ENCODE results near the gene SPECC1L.
"Not testable (repeated sequence)": the region's sequence is repeated elsewhere in the genome, so short reads cannot be mapped to it uniquely, and the experiment has no call there.

SPECC1L gene

DNA sequence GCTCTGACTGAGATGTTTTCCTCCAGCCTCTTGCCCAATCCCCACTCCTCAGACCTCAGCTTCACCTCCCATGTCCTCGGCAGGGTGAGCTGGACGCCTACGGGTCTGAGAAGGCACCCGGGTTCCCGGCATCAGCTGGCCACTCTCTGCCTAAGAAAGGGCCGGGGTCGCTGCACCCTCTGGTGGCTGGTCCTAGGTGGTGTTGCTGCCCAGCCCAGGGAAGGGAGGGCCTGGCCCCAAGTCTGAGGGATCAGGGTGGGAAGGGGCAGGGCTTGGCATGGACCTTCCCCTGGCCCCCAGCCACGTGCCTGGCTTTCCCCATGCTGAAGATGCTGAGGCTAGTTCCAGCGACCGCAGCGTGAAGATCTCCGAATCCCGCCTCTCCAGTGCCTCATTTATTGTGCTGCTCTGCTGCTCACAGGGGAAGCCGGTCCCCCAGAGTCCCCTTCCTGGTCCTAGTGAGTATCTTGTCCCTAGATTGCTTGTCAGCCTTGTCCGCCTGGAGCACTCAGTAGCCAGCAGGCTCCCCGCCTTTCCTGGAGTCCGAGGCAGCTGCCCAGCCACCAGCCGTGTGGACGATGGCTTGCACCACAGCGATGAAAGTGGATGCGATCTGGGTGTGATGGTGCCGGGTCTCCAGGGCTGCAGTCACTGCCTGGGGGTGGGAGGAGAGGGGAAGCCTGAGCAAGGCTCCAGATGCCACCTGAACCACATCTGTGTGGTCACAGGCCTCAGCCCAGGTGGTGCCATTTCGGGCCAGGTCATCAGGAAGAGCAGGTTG, 22.9 kb upstream of the SPECC1L start:
- peak; percentile 93 for DNase-seq (ENCODE audit: low read depth)

DNA sequence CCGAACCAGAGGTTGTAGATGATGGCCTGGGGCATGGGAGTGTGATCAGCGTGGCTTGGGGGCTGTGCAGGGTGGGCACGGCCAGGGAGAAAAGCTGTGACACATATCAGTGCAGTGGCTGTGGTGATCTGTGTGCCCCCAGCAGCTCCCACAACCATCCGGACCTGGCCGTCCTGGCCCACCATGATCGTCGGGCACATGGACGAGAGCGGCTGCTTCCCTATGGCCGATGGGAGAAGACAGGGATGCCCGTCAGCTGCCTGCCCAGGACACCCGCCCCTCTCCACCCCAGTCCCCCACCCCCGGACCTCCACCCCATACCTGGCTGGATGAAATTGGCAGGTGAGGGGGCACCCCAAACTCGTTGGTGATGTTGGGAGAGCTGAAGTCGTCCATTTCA, 22.0 kb upstream of the SPECC1L start:
- not testable (repeated sequence) for DNase-seq (ENCODE audit: low read depth)

DNA sequence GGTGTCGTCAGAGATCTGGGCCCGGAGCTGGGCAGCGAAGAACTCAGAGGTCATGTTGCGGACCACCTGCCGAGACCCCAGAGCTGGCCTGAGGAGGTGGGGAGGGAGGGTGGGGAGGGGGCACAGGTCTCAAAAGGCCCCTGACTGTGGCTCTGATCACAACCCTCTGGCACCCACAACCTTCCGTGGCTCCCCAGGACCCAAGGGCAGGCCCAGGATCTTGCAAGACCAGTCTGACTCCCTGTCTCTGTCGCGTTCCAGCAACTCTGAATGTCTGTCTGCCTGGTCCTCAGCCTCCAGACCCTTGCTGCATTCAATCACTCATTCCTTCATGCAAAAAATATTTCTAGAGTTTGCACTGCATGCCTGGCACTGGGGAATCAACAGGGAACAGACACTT, 21.2 kb upstream of the SPECC1L start:
- not testable (repeated sequence) for DNase-seq (ENCODE audit: low read depth)

DNA sequence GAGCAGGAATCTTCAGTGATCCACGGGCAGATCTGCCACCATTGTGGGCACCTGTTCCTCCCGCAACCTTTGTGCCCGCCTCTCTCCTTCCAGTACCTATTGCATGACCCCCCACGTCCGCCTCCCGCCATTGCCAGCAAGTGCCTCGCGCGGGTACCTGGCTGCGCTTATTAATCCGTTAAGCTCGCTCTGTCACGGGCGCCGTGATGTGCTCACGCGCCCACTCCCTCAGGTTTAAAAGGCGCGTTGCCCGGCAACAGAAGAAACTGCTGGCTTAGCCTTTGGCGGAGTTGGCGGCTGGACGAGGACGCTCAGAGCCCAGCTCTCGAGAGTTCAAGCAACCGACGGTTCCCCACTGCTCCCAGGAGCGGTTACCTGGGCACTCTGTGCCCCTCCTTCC, 19.3 kb upstream of the SPECC1L start:
- DNase-seq (ENCODE audit: low read depth) = not testable (repeated sequence)

DNA sequence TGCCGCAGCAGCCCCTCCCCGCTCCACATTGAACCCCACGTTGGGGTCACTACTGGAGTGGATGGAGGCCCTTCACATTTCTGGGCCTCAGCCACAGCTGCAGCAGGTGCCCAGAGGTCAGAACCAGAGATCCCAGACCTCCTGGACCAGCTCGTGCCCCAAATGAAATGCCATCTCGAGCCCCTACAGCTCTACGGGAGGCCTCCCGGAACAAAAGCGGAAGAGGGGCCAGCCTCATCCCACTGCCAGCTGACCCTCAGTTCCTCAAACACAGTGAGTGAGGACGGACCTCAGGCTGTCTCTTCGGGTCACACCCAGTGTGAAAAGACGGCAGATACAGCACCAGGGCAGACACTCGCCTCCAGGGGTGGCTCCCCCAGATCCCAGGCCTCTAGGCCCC, 17.5 kb upstream of the SPECC1L start:
- not testable (repeated sequence) for DNase-seq (ENCODE audit: low read depth)

DNA sequence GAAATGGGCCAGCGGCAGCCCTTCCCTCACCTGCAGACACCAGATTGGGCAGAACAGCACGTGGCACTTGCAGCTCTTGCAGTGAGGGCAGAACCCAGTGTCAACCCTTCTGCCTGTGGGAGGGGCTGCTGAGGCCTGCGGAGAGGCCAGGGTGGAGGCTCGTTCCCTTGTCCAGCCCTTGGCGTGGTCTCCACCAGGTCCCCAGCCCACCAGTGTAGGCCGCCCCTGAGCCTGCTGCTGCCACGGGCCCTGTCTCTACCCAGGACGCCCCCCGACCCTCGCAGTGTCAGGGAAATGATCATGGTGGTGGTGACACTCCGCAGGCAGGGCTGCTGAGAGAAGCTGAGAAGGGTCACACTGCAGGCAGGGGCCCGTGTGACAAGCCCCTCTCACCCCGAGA, 14.5 kb upstream of the SPECC1L start:
- not testable (repeated sequence) for DNase-seq (ENCODE audit: low read depth)

DNA sequence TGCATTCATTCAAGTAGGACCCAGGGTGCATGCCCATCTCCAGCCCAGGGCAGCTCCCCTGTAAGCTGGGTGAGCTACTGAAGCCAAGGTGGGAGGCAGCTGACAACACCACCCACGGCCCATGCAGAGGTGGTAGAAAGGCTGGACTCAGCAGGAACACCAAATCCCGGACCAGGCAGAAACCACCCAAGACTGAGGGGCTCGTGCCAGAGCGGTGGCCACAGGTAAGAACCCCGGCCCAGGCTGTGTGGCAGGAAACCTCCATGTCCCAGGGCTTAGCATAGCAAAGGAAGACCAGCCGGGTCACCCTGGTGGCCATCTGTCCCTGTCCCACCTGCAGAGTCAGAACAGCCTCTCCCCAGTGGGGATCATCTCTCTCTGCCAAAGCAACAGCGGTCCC, 13.9 kb upstream of the SPECC1L start:
- DNase-seq (ENCODE audit: low read depth) = not testable (repeated sequence)

DNA sequence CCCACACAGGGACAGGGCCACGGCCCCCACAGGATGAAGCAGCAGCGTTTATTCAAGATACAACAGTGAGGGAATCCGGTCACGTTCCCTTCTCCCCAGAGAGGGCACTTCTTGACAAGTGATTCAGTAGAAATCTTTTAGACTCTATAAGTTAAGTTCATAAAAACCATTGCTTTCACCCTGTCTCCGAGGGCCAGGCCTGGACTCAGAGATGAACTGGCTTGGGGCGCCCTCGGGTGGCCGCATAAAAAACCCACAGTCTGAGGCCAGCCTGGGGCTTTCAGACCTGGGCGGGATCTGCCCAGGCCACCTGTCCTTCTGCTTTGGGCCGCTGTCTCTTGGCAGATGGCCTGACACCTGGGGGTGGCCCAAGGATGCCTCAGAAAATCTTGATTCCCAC, 11.2 kb upstream of the SPECC1L start:
- peak; percentile 87 for DNase-seq (ENCODE audit: low read depth)

DNA sequence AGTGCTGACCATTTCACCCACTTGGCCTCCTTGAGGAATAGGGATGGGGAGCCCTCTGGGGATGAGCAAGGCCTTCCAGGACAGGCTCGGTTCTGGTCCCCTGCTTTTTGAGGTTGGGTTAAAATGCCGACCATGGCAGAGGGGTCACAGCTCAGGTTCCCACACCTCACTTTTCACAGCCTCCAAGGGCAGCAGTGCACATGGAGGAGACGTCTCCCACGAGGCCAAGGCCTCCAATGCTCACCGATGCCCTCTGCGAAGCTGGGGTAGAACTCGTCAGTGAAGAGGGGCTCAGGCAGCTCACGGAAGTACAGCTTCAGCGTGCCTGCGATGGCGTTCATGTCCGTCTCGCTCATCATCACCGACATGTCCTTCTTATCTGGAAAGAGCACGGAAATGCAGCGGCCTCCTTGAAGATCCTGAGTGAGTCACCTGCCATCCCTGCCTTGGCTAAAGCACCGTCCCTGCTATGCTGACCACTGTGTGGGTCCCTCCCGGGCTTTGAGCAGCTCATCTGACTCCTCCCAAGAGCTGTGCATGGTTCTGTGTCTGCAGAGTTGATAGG, 8.4 kb upstream of the SPECC1L start:
- not testable (repeated sequence) for DNase-seq (ENCODE audit: low read depth)

DNA sequence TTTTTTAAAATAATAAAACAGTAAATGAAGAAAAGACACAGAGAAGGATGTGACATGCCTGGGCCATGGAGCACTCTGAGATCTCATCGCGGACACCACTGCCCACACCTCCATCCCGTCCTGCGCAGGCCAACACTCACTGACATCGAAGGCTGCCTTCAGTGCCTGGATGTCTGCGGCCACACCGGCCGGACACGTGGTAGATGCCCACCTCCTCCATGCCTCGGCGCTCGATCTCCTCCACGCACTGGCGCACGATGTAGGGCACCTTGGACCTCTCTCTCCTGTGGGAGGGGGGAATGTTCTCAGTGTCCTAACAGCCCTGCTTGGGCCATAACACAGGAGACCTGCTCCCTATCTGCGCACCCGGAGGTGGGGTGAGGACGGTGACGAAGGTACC, 7.2 kb upstream of the SPECC1L start:
- not testable (repeated sequence) for DNase-seq (ENCODE audit: low read depth)

DNA sequence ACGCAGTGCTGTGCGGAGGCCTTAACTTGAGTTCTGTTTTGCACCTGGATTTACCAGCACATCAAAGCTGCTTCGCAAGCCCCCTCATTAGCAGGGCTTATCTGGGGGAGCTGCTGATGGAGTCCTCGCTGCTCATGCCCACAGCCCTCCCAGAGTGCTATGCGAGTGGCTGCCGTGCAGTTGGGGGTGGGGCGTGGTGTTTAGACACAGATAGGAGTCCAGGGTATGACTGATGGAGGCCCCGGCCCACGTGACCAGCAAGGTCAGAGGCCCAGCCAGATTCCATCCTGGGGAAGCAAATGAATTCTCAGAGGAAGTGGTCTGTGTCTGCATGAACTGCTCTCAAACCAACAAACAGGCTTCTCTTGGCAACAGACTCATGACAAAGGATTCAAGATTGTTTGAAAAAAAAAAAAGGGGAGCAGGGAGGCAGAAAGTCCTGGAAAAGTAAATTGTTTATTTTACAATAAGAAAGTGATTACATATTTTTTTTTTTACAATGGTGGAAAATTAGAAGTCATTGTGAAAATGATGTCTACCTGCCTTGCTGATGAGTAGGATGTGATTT, 6.2 kb upstream of the SPECC1L start:
- peak; percentile 64 for DNase-seq (ENCODE audit: low read depth)

DNA sequence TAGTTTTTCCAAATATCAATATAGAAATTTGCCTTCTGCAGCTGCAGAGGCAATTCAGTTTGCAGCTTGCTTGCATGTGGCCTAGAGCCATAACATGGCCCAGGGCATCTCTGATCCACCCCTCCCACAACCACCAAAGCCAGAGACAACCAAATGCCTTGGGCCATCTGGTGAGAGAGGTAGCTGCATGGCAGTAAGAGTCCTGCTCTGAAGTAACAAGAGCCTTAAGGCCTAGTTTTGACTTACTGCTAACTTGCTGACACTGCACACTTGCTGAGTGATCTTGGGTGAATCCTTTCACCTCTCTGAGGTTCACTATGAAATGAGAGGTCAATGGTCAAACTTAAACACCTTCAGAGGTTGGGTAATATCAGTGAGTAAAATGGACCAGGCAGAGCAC, 4.9 kb upstream of the SPECC1L start:
- DNase-seq (ENCODE audit: low read depth) = no peak

DNA sequence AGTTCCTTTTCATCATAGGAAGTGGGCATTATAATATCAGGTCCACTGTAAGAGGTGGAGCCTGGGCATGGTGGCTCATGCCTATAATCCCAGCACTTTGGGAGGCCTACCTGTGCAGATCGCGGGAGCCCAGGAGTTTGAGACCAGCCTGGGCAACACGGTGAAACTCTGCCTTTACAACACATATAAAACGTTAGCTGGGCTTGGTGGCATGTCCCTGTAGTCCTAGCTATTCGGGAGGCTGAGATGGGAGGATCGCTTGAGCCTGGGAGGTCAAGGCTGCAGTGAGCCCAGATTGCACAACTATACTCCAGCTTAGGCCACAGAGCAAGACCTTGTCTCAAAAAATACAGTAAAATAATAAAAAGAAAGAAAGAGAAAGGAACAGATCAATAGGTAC, 4.1 kb upstream of the SPECC1L start:
- not testable (repeated sequence) for DNase-seq (ENCODE audit: low read depth)

DNA sequence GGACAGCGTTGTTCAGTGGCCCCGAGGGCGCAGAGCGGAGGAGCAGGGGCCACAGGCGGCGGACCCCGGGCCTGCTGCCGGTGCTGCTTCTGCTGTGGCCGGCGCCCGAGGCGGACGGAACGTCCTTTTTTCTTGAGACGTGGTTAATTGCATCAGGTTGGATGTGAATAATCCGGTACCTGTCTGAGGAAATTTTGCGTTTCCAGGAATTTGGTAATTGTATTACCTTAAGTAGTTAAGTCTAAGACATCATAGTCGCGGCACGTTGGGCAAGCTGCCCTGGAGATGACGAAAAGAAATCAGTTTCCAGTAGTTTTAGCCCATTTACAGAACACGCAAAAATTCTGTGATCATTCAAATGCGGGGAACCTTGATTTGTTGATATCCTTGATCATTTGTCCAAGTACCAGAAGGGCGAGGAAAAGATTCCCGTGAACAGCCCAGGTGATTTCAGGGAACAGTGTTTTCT, 789 bp downstream of the SPECC1L start:
- no peak for DNase-seq (ENCODE audit: low read depth)

DNA sequence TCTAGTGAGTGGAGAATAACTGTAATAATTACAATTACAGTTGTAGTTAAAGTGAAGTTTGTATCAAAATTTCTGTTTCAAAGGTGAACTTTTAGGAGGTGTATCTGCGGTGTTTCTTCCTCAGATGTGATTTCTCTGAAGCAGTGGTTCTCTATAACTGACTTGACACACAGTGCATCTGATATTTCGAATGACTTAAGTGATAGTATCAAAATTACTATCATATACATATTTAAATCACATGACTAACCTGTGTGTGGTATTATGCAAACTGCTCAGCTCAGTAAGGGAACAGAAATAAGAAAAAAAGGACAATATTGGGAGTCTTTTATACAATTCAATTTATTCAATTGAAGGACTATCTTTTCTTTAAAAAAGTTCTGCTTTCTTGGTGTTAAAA, 2.4 kb downstream of the SPECC1L start:
- not testable (repeated sequence) for DNase-seq (ENCODE audit: low read depth)

DNA sequence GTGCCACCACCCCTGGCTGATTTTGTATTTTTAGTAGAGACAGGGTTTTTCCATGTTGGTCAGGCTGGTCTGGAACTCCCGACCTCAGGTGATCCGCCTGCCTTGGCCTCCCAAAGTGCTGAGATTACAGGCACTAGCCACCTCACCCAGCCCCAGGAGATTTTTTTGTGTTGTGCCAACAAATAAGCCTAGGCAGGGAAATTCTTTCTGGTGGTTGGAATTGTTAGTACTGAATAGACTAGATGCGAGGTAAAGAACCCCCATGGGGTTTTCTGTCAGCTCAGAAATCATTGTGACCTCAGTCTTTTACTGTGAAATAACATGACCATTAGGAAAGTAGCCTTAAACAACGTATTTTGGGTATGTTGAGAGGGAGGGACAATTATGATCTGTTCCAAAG, 3.3 kb downstream of the SPECC1L start:
- not testable (repeated sequence) for DNase-seq (ENCODE audit: low read depth)

DNA sequence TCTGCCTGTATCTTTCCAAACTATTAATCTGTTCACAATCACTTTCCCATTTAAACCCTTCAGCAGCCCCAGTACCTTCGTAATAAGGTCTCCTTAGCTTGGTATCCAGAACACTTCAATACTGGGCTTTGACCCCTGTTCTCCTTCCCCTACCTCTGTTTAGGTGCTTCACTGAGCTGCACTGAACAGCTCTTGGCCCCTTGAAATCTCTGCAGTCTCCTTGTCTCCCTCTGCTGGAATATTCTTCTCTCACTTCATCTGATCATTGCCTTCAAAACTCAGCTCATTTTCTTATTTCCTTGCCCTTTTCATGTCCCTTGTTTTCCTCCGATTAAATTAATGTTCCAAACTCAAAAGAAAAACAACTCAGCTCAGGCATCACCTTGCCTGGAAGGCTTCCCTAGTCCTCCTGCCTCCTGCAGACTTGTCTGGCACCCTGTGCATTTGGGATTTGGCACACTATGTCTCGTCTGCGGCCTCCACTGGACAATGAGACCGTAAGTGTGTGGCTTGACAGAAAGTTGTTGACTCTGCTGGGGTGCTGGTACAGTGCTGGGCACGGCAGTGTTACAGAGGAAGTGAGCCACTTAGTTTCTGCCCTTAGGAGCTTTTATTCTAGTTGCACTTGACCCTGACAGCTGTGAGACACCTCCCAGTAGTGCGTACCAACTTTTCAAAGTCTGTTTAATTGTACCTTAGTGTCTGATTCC, 4.2 kb downstream of the SPECC1L start:
- DNase-seq (ENCODE audit: low read depth) = not testable (repeated sequence)

DNA sequence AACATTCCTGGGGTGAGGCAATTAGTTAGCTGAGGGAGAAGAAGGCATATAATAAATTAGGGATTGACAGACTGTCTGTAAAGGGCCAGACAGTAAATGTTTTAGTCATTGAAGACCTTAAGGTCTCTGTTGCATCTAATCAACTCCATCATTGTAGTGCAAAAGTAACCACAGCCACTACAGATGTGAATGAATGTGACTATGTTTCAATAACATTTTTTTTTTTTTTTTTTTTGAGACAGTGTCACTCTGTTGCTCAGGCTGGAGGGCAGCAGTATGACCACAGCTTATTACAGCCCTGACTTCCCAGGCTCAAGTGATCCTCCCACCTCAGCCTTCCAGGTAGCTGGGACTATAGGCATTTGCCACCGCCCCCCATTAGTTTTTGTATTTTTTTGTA, 9.7 kb downstream of the SPECC1L start:
- not testable (repeated sequence) for DNase-seq (ENCODE audit: low read depth)

DNA sequence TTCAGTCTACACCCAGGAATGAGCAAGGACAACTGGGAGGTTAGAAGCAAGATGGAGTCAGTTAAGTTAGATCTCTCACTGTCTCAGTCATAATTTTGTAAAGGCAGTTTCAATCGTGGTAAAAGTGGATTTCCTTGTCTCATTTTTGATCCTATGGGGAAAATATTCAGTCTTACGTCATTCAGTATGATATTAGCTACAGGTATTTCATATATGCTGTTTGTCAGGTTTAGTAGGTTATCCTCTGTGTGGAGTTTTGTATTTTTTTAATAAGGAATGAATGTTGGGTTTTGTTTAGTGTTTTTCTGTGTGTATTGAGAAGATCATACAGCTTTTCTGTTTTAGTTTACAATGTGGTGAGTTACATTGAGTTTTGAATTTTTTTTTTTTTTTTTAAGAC, 11.8 kb downstream of the SPECC1L start:
- no peak for DNase-seq (ENCODE audit: low read depth)

DNA sequence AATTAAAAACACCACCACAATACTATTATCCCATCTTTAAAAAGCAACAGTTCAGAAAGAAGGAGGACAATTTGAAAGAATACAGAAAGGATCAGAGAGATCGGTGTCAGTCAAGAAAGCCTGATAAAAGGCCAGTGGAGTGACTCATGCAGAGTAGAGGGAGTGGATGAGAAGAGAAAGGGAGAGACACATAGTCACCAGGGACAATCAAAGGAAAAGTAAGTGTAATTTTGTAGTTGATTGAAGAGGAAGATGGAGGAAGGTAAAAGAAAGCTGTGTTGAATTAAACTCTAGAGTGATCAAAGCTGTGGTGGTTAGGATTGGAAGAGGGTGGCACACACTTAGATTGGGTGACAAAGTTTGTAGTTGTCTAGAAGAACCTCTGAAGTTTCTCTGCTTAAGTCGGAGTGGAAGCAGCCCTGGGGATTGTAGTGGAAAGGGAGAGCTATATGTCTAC, 14.1 kb downstream of the SPECC1L start:
- peak; percentile 66 for DNase-seq (ENCODE audit: low read depth)

DNA sequence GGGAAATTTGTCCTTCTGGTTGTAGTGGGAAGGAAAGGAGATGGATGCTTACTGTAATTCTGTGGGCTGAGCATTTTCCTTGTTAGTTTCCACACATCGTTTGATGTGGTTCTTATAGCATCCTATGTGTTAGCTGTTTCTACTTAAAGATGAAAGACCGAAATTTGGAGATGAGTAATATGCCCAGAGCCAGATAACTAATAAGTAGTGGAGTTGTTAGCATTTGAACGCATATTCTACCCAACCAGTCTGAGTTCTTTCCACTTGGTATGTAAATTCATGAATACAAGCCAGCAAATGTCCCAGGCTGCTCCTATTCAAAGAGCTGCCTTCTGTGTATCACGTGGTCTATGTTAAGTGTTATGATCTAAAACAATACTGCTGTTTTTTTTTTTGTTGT, 14.6 kb downstream of the SPECC1L start:
- DNase-seq (ENCODE audit: low read depth) = no peak

DNA sequence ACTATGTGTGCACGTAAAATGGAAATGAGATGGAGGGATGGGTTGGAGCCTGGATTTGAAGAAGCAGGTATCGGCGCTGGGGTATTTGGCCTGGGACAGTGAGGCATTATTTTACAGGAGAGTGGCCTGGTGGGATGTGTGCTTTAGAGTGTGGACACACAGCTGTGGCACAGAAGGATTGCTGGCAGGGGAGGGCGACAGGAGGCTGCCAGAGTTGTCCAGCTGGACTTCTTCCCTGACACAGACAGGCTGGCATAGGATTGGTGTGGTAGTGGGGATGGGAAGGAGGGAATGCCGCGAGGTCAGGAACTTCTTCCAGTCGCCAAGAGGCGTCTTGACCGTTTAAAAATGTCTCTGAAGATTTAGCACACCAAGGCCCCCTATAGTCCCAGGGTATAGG, 16.6 kb downstream of the SPECC1L start:
- not testable (repeated sequence) for DNase-seq (ENCODE audit: low read depth)

DNA sequence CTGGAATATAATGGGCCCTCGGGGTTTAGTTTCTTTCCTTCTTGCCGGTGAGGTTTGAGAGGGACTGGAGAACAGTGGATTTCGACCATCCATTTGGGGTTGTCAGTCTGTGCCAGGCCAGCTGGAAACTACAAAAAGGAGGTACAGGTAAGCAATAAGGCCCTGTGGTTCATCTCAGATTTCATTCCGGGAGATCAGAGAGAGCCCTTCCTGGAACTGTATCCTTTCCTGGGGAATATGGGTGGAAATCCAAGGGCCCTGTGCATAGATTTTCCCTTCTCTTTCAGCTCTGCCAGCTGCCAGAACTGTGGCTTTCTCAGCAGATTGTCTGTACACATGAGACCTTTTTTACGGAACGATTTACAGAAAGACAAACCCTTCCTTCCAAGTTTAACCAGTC, 17.2 kb downstream of the SPECC1L start:
- not testable (repeated sequence) for DNase-seq (ENCODE audit: low read depth)

All from ELR (cell line).